Sigmoid colon (tissue), 4 donors: Measurements from ENCODE around the gene ABHD16A.

Source experiments
- EP300 ChIP-seq, 4 donors: sonication (generic); formaldehyde crosslinking; IDR thresholded peaks; one replicate each; pipeline ENCODE4 v1.6.1; 2017; ENCODE audit warnings: antibody characterized with exemption in 4 of 4
- POLR2A ChIP-seq, 2 donors: fragments of 450-650 bp; IDR thresholded peaks; one replicate each; pipeline ENCODE4 v1.6.1; 2016; ENCODE audit warnings: antibody characterized with exemption in 2 of 2, mild to moderate bottlenecking in 2 of 2, moderate library complexity in 2 of 2
- POLR2AphosphoS5 ChIP-seq, 4 donors: sonication (generic); formaldehyde crosslinking; IDR thresholded peaks; one replicate each; pipeline ENCODE4 v1.6.1; 2017; ENCODE audit warnings: antibody characterized with exemption in 4 of 4
- TF ChIP-seq, protein P1 (sequence below), 4 experiments: fragments of 450-650 bp in 3 of 4; fragments of 200-600 bp in 1 of 4; IDR thresholded peaks; one replicate each; pipeline ENCODE4 v1.5.1; 2016 to 2019; ENCODE audit warnings: antibody characterized with exemption in 4 of 4, mild to moderate bottlenecking in 3 of 4, moderate library complexity in 2 of 4

DNA sequence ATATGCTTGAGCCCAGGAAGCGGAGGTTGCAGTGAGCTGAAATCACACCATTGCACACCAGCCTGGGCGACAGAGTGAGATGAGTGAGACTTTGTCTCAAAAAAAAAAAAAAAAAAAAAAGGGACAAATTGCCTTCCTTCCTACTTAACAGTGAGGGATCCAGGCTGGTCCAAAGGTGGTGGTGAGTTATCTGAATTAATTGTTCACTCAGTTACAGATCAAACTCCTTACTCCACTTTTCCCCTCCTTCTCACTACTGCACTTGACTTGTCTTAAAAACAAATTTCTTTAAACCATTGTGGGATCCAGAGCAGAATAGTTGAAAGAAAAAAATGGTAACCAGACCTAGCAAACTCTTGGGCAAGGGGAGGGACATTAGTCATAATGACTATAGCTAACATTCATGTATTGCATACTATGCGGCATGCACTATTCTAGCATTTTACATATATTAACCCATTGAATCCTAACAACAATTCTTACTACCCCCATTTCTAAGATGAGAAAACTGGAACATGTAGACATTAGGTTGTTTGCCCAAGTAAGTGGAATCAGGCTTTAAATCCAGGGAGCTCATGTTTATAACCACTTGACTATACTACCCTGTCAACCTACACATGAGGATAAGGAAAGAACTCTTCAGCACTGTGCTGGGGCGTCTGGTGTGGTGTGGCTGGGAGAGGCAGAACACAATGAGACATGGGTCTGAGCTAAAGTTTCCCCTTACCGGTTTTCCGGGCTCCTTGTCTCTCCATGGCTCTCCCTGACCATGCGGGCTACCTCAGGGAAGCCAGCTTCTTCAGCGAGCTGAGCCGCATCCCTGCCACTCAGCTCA, 39.8 kb downstream of the ABHD16A start:
- TF ChIP-seq, protein P1, sequence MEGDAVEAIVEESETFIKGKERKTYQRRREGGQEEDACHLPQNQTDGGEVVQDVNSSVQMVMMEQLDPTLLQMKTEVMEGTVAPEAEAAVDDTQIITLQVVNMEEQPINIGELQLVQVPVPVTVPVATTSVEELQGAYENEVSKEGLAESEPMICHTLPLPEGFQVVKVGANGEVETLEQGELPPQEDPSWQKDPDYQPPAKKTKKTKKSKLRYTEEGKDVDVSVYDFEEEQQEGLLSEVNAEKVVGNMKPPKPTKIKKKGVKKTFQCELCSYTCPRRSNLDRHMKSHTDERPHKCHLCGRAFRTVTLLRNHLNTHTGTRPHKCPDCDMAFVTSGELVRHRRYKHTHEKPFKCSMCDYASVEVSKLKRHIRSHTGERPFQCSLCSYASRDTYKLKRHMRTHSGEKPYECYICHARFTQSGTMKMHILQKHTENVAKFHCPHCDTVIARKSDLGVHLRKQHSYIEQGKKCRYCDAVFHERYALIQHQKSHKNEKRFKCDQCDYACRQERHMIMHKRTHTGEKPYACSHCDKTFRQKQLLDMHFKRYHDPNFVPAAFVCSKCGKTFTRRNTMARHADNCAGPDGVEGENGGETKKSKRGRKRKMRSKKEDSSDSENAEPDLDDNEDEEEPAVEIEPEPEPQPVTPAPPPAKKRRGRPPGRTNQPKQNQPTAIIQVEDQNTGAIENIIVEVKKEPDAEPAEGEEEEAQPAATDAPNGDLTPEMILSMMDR (IDR thresholded peaks at IDR 0.05), result no peak
- no peak for TF ChIP-seq POLR2AphosphoS5 (IDR thresholded peaks at IDR 0.05)
- no peak for TF ChIP-seq POLR2A (IDR thresholded peaks at IDR 0.05)
- TF ChIP-seq EP300 (IDR thresholded peaks at IDR 0.05), result no peak
